Ishikawa (cell line): ENCODE data around the gene TP53AIP1.

Source experiments
- CEBPB ChIP-seq: IDR thresholded peaks from 2 replicates; pipeline ENCODE4 v1.6.1; 2012
- CREB1 ChIP-seq: IDR thresholded peaks from 2 replicates; pipeline ENCODE4 v1.6.1; 2012; ENCODE audit warnings: low read depth
- EGR1 ChIP-seq: IDR thresholded peaks from 2 replicates; pipeline ENCODE4 v1.6.1; 2012
- EP300 ChIP-seq: IDR thresholded peaks from 2 replicates; pipeline ENCODE4 v1.6.1; 2012; ENCODE audit warnings: borderline replicate concordance
- FOXM1 ChIP-seq: IDR thresholded peaks from 2 replicates; pipeline ENCODE4 v1.6.1; 2012; ENCODE audit warnings: low read depth, borderline replicate concordance
- NFIC ChIP-seq: IDR thresholded peaks from 2 replicates; pipeline ENCODE4 v1.6.1; 2012
- RAD21 ChIP-seq: IDR thresholded peaks from 2 replicates; pipeline ENCODE4 v1.6.1; 2012; ENCODE audit warnings: low read depth
- TAF1 ChIP-seq: IDR thresholded peaks from 2 replicates; pipeline ENCODE4 v1.6.1; 2012; ENCODE audit warnings: low read depth, mild to moderate bottlenecking
- TCF12 ChIP-seq: IDR thresholded peaks from 2 replicates; pipeline ENCODE4 v1.6.1; 2012; ENCODE audit warnings: low read depth
- TEAD4 ChIP-seq: IDR thresholded peaks from 2 replicates; pipeline ENCODE4 v1.6.1; 2012
- USF1 ChIP-seq: IDR thresholded peaks from 2 replicates; pipeline ENCODE4 v1.6.1; 2012
- YY1 ChIP-seq: IDR thresholded peaks from 2 replicates; pipeline ENCODE4 v1.6.1; 2012; ENCODE audit warnings: low read depth
- ZBTB7A ChIP-seq: IDR thresholded peaks from 2 replicates; pipeline ENCODE4 v1.6.1; 2012; ENCODE audit warnings: low read depth
- TF ChIP-seq, protein P1 (sequence below): IDR thresholded peaks from 2 replicates; pipeline ENCODE4 v1.6.1; 2012
- TF ChIP-seq, protein P2 (sequence below): IDR thresholded peaks from 2 replicates; pipeline ENCODE4 v1.6.1; 2012; ENCODE audit warnings: low read depth, mild to moderate bottlenecking

TP53AIP1 gene

DNA sequence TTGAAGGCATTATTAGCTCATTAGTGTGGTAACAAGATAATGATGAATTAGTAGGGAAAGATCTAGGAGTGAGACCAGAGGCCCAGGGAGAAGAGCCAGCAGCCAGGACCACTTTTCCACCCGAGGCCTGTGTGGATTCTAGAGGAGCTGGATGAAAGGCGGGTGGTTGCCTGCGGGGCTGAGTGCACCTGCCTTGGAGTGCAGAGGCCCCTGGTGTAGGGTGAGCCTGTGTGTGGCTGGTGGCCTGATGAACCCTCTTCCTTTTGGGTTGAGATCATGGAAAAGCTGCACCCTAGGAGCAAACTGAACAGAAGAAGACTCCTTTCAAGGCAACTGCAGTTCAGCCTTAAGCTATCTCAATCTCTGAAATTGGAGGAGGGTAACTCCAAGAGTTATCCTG lies 5.9 kb upstream of the TP53AIP1 start:
- TF ChIP-seq TEAD4 (no peak), RAD21 (peak; percentile 72)

GRCh38 chr11:128947773-128948172 lies 5.1 kb upstream of the TP53AIP1 start:
- TF ChIP-seq TEAD4 (no peak), ZBTB7A (no peak), CREB1 (no peak), FOXM1 (no peak), TAF1 (no peak), CEBPB (no peak), USF1 (no peak), TCF12 (no peak), EP300 (no peak), EGR1 (no peak)
- TF ChIP-seq, protein P1, sequence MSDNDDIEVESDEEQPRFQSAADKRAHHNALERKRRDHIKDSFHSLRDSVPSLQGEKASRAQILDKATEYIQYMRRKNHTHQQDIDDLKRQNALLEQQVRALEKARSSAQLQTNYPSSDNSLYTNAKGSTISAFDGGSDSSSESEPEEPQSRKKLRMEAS, result no peak
- TF ChIP-seq, protein P2, sequence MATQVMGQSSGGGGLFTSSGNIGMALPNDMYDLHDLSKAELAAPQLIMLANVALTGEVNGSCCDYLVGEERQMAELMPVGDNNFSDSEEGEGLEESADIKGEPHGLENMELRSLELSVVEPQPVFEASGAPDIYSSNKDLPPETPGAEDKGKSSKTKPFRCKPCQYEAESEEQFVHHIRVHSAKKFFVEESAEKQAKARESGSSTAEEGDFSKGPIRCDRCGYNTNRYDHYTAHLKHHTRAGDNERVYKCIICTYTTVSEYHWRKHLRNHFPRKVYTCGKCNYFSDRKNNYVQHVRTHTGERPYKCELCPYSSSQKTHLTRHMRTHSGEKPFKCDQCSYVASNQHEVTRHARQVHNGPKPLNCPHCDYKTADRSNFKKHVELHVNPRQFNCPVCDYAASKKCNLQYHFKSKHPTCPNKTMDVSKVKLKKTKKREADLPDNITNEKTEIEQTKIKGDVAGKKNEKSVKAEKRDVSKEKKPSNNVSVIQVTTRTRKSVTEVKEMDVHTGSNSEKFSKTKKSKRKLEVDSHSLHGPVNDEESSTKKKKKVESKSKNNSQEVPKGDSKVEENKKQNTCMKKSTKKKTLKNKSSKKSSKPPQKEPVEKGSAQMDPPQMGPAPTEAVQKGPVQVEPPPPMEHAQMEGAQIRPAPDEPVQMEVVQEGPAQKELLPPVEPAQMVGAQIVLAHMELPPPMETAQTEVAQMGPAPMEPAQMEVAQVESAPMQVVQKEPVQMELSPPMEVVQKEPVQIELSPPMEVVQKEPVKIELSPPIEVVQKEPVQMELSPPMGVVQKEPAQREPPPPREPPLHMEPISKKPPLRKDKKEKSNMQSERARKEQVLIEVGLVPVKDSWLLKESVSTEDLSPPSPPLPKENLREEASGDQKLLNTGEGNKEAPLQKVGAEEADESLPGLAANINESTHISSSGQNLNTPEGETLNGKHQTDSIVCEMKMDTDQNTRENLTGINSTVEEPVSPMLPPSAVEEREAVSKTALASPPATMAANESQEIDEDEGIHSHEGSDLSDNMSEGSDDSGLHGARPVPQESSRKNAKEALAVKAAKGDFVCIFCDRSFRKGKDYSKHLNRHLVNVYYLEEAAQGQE, result no peak

GRCh38 chr11:128946648-128947047 lies 4.0 kb upstream of the TP53AIP1 start:
- TF ChIP-seq CREB1, result no peak
- TF ChIP-seq, protein P1, result no peak
- no peak for TF ChIP-seq TAF1
- TF ChIP-seq NFIC, result no peak
- no peak for TF ChIP-seq EP300
- TF ChIP-seq, protein P2, result no peak
- no peak for TF ChIP-seq TEAD4
- no peak for TF ChIP-seq YY1
- no peak for TF ChIP-seq FOXM1
- no peak for TF ChIP-seq RAD21

DNA sequence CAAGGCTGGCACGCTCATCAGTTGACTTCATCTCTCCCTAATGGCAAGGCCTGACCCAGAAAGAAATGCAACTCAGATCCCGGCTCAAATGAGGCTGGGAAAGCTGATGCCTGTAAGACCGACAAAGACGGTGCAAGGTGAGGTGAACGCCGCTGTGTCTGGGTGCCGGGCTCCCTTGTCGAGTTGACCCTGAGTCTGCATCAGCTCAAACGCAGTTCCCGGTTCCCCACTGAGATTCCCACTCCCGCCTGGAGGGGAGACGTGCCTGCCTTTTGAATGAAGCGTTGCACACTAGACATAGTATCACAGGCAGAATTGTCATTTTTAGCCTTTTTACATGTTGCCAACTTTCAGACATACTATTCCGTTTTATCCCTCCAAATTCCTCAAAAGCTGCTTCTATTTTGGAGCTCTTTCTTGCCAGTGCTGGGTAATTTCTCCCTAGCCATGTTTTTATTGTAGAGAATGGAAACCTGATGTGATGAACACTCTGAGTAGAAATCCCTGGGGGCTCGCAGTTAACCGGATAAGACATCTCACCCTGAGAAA lies 831 bp upstream of the TP53AIP1 start:
- TF ChIP-seq RAD21, result no peak
- TF ChIP-seq FOXM1, result no peak
- TF ChIP-seq, protein P2, result no peak
- TF ChIP-seq TAF1, result no peak
- no peak for TF ChIP-seq YY1
- no peak for TF ChIP-seq ZBTB7A
- TF ChIP-seq CREB1, result no peak
- TF ChIP-seq, protein P1, result no peak
- no peak for TF ChIP-seq TCF12

DNA sequence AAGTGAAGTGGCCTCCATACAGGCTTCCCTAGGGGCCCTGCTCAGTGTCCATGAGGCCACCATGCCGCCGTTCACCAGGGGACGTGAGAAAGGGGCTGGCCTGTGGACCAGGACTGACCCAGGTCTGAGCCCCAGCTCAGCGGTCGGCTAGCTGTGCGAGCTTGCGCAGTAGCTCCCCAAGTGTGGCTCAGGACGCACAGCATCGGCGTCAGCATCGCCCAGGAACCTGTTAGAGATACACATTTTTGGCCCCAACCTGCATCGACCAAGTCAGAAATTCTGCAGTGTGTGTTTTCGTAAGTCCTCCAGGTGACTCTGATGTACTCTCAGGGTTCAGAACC lies 429 bp downstream of the TP53AIP1 start:
- no peak for TF ChIP-seq EGR1
- TF ChIP-seq USF1, result no peak
- TF ChIP-seq CREB1, result no peak
- TF ChIP-seq YY1, result no peak
- no peak for TF ChIP-seq NFIC
- no peak for TF ChIP-seq EP300
- TF ChIP-seq CEBPB, result no peak
- TF ChIP-seq, protein P2, result no peak
- no peak for TF ChIP-seq ZBTB7A
- TF ChIP-seq FOXM1, result no peak
- no peak for TF ChIP-seq TAF1
- no peak for TF ChIP-seq TEAD4
- no peak for TF ChIP-seq TCF12
- TF ChIP-seq, protein P1, result no peak
- no peak for TF ChIP-seq RAD21
